Fibroblast of gingiva (primary cell): ENCODE data around the gene LTA.
"Not testable (repeated sequence)": the region's sequence is repeated elsewhere in the genome, so short reads cannot be mapped to it uniquely, and the experiment has no call there.

Experiments used
- DNase-seq: peaks from one replicate; pipeline ENCODE4 v3.0.0-alpha.2; 2011; ENCODE audit warnings: low read depth

LTA gene

GRCh38 chr6:31586599-31587281, 14.7 kb downstream of the LTA start:
- DNase-seq, result no peak

GRCh38 chr6:31587791-31588777, 16.0 kb downstream of the LTA start:
- no peak for DNase-seq

GRCh38 chr6:31588871-31589650, 17.0 kb downstream of the LTA start:
- no peak for DNase-seq

GRCh38 chr6:31590691-31591090, 18.6 kb downstream of the LTA start:
- DNase-seq, result not testable (repeated sequence)

- no peak for DNase-seq
Observed at GRCh38 chr6:31592396-31592771, 20.3 kb downstream of the LTA start.

- DNase-seq, result no peak
Observed at GRCh38 chr6:31597006-31597405, 24.9 kb downstream of the LTA start.

GRCh38 chr6:31607317-31607716, 35.2 kb downstream of the LTA start:
- DNase-seq, result no peak

- DNase-seq, result no peak
Observed at GRCh38 chr6:31609519-31610406, 37.7 kb downstream of the LTA start.

GRCh38 chr6:31610968-31611367, 38.9 kb downstream of the LTA start:
- peak; percentile 18 for DNase-seq

- DNase-seq, result no peak
Observed at GRCh38 chr6:31614075-31614619, 42.1 kb downstream of the LTA start.

- no peak for DNase-seq
Observed at GRCh38 chr6:31614684-31615578, 42.8 kb downstream of the LTA start, which contains the start of gene AIF1. AIF1 (plus strand) TSS chr6:31615234; CDS start chr6:31615330, 96 bp downstream.

GRCh38 chr6:31615748-31616147, 43.7 kb downstream of the LTA start:
- no peak for DNase-seq

- no peak for DNase-seq
Observed at GRCh38 chr6:31617010-31617409, 44.9 kb downstream of the LTA start.

GRCh38 chr6:31619805-31620585, 47.9 kb downstream of the LTA start:
- DNase-seq, result peak; percentile 100

- DNase-seq, result no peak
Observed at GRCh38 chr6:31620586-31621319, 48.7 kb downstream of the LTA start, which contains the start of gene PRRC2A. PRRC2A (plus strand) TSS chr6:31620715; CDS start chr6:31622790, 2,075 bp downstream.

- DNase-seq, result no peak
Observed at GRCh38 chr6:31621320-31621939, 49.3 kb downstream of the LTA start.

- DNase-seq, result no peak
Observed at GRCh38 chr6:31621991-31622390, 49.9 kb downstream of the LTA start.

- no peak for DNase-seq
Observed at GRCh38 chr6:31622684-31623091, 50.6 kb downstream of the LTA start.
